Stimulated activated naive B cell treated with anti-CD40 and anti-IgM and Interleukin-4, amounts not matched to agents 10 μg/mL and 1 μg/mL and 100 μg/mL, for 72 hours (primary cell): Measurements from ENCODE around the gene PELI2.

ENCODE experiments used
- ATAC-seq, 2 donors: fragments of 150-1000 bp; cut with Tn5 transposase; replicated peaks; 2 replicates each; pipeline ENCODE4 v1.10.0; 2021; ENCODE audit warnings: moderate library complexity in 1 of 2
- DNase-seq: peaks from one replicate; pipeline ENCODE4 v3.0.0; 2021
- H3K27ac Mint-ChIP-seq: one replicate; pipeline ENCODE4 v1.8.0; 2022; ENCODE audit warnings: mild to moderate bottlenecking, mixed read lengths
- H3K27me3 Mint-ChIP-seq, 2 donors: one replicate each; pipeline ENCODE4 v1.8.0; 2022; ENCODE audit warnings: mixed read lengths in 2 of 2
- H3K36me3 Mint-ChIP-seq, 2 donors: one replicate each; pipeline ENCODE4 v1.8.0; 2022; ENCODE audit warnings: mixed read lengths in 2 of 2, mild to moderate bottlenecking in 1 of 2
- H3K4me1 Mint-ChIP-seq, 2 donors: one replicate each; pipeline ENCODE4 v1.8.0; 2022; ENCODE audit warnings: mixed read lengths in 2 of 2, mild to moderate bottlenecking in 1 of 2
- H3K4me3 Mint-ChIP-seq, 2 donors: one replicate each; pipeline ENCODE4 v1.8.0; 2022; ENCODE audit warnings: mild to moderate bottlenecking in 2 of 2, mixed read lengths in 2 of 2, moderate library complexity in 1 of 2
- H3K9me3 Mint-ChIP-seq, 2 donors: one replicate each; pipeline ENCODE4 v1.8.0; 2022; ENCODE audit warnings: mixed read lengths in 2 of 2, mild to moderate bottlenecking in 1 of 2

The PELI2 gene

DNA sequence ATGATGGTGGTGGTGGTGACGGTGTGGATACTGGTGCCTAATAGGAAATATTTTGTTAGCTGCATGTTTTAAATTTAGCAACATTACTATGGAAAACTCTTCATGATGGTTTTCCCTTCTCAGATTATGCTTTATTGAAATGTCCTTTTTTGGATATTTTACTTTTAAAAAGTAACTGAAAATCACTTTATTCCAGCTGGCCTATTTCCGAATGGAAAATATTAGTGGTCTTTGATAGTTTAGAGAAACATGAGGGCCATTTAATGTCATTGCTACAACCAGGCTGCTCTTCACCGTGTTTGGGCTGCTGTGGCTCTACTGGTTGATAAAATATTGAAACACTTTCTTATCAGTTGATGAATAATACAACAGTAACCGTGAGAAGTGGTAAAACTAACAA, 64.2 kb downstream of the PELI2 start:
- Mint-ChIP-seq H3K27me3 (no peaks in the 10 kb centered on the region), H3K27ac (no peak overlapping the region), H3K4me3 (no peak overlapping the region), H3K9me3 (no peaks in the 10 kb centered on the region), H3K4me1 (peaks cover 8 to 21% of the 10 kb centered on the region in 2 donors), H3K36me3 (peaks cover 9 to 12% of the 10 kb centered on the region in 2 donors)
- ATAC-seq (no peak), DNase-seq (no peak)

DNA sequence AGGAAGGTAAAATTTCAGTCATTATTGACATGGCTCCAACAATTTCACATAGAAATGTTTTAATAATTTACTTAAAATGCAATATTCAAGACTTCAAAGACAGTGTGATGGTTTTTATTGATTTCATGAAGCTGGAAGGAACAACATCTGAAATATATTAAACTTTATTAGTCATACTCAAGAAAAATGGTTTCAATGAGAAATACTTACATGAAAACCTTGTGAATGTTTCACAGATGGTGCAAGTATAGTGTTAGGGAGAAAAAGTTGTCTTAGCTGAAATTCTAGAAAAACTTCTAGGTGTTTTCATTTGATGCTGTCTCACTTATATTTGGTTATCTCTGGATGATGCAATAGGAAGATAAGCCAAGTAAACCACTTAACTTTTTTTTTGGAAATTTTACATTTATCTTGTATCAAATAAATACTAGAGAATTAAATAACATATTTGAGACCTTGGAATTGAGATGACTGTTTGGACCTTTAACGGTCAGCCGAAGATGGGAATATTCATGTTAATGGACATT, 65.5 kb downstream of the PELI2 start:
- ATAC-seq (no peak), DNase-seq (no peak)
- H3K4me1 Mint-ChIP-seq, result peaks cover 8 to 21% of the 10 kb centered on the region in 2 donors
- no peak overlapping the region for H3K4me3 Mint-ChIP-seq
- no peaks in the 10 kb centered on the region for H3K27me3 Mint-ChIP-seq
- no peaks in the 10 kb centered on the region for H3K9me3 Mint-ChIP-seq
- H3K27ac Mint-ChIP-seq, result no peak overlapping the region
- peaks cover 9 to 15% of the 10 kb centered on the region in 2 donors for H3K36me3 Mint-ChIP-seq

- no peaks in the 10 kb centered on the region for H3K27me3 Mint-ChIP-seq
- H3K27ac Mint-ChIP-seq, result no peak overlapping the region
- no peak overlapping the region for H3K4me3 Mint-ChIP-seq
- DNase-seq (no peak), ATAC-seq (no peak)
- H3K4me1 Mint-ChIP-seq, result peaks cover 5% of the 10 kb centered on the region in 2 donors
- peaks cover 2 to 3% of the 10 kb centered on the region in 2 donors for H3K9me3 Mint-ChIP-seq
- H3K36me3 Mint-ChIP-seq, result peaks cover 6 to 9% of the 10 kb centered on the region in 2 donors
These were observed 67.8 kb downstream of the PELI2 start for GRCh38 chr14:56185992-56186391.

DNA sequence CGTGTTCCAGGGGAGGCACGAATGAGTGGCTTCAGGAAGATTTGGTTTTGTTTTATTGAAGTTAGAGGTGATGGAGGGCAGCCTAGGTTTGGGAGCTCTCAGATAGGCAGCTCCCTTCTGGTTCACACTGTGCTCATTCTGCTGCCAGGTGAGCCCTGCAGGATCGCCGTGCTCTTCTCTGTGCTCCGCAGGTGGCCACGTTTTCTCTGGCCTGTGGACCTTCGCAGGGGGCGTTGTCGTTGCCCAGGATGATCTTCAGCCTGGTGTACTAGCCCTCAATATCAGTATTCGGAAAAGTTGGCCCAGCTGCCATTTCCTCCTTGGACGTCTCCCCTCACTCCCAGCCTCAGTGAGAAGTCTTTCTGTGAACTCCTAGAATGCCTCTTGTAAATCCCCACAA, 69.5 kb downstream of the PELI2 start:
- Mint-ChIP-seq H3K4me1 (peaks cover 0 to 5% of the 10 kb centered on the region in 2 donors), H3K9me3 (peaks cover 2 to 3% of the 10 kb centered on the region in 2 donors), H3K36me3 (peaks cover 2 to 3% of the 10 kb centered on the region in 2 donors), H3K27ac (no peak overlapping the region), H3K27me3 (no peaks in the 10 kb centered on the region), H3K4me3 (no peak overlapping the region)
- DNase-seq, result no peak
- ATAC-seq, result no peak

DNA sequence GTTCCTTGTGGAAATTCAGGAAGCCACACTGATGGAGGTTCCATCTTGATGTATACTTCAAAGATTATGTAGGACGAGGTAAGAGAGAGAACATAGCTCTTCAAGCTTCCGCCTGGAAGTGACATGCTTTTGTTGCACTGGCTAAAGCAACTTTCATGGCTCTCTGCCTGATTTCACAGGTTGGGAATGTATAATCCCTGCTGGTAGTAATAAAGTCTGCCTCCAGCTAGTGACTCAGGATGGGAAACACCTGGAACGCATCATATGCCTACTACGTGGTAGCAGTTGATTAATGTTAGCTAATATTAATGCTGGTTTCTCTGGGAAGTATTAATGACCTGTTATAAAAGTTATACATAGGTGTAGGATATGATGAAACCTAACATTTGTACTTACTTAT, 71.1 kb downstream of the PELI2 start:
- DNase-seq, result no peak
- H3K9me3 Mint-ChIP-seq, result peaks cover 2 to 3% of the 10 kb centered on the region in 2 donors
- no peak for ATAC-seq

DNA sequence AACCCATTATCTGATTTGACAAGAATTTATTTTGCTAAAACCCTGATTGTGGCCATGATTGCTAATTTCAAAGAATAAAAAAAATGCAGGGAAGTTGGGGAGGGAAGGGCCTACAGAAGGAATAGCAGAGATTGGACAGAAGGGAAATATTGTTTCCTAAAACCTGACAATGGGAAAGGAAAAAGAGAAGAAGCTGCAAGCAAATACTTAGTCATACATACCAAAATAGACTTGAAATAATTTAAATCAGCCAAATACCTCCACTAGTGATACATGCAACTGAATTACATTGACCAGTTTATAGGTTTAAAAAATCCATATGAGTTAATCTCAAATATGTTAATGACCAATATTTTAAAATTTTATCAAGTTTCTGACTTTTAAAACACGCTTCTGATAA, 75.1 kb downstream of the PELI2 start:
- Mint-ChIP-seq H3K36me3 (peaks cover 0 to 2% of the 10 kb centered on the region in 2 donors), H3K27ac (no peak overlapping the region), H3K4me3 (no peak overlapping the region), H3K27me3 (no peaks in the 10 kb centered on the region), H3K4me1 (peaks cover 19 to 27% of the 10 kb centered on the region in 2 donors), H3K9me3 (peaks cover 2 to 3% of the 10 kb centered on the region in 2 donors)
- DNase-seq (no peak), ATAC-seq (no peak)

More for the DNA sequence above, 71.1 kb downstream of the PELI2 start:
- H3K36me3 Mint-ChIP-seq, result peaks cover 2 to 3% of the 10 kb centered on the region in 2 donors
- H3K27ac Mint-ChIP-seq, result no peak overlapping the region
- no peaks in the 10 kb centered on the region for H3K27me3 Mint-ChIP-seq
- H3K4me1 Mint-ChIP-seq, result peaks cover 7 to 8% of the 10 kb centered on the region in 2 donors
- no peak overlapping the region for H3K4me3 Mint-ChIP-seq

DNA sequence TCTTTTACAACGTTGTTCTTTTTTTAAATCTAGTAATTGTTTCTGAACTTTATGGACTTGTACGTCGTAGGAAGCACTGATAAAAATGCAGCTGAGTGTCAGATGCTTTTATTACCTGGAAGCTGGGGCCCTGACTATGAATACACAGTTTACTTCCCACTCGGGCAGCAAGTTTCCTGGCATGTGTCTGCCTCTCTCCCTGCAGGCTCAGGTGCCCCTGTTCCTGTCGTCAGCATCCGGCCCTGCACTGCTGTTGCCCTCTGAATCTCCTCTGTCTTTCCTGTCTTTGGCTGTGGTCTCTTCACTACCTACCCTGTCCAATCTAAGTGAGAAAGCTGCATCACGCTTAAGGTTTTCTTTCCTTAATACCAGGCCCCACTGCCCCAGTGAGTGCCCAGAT, 75.8 kb downstream of the PELI2 start:
- DNase-seq, result no peak
- peaks cover 2 to 3% of the 10 kb centered on the region in 2 donors for H3K9me3 Mint-ChIP-seq
- no peaks in the 10 kb centered on the region for H3K27me3 Mint-ChIP-seq
- H3K4me1 Mint-ChIP-seq, result peaks cover 19 to 27% of the 10 kb centered on the region in 2 donors
- H3K4me3 Mint-ChIP-seq, result no peak overlapping the region
- ATAC-seq, result no peak
- no peak overlapping the region for H3K27ac Mint-ChIP-seq
- H3K36me3 Mint-ChIP-seq, result peaks cover 0 to 2% of the 10 kb centered on the region in 2 donors

GRCh38 chr14:56195223-56195622, 77.0 kb downstream of the PELI2 start:
- Mint-ChIP-seq H3K36me3 (peaks cover 0 to 2% of the 10 kb centered on the region in 2 donors), H3K27ac (peak overlapping the region; percentile 65), H3K4me3 (peak overlapping the region; percentile 63 to 72), H3K27me3 (no peaks in the 10 kb centered on the region), H3K9me3 (peaks cover 2 to 3% of the 10 kb centered on the region in 2 donors), H3K4me1 (peaks cover 18 to 27% of the 10 kb centered on the region in 2 donors)
- DNase-seq (no peak), ATAC-seq (peak; percentile 29 to 46)

DNA sequence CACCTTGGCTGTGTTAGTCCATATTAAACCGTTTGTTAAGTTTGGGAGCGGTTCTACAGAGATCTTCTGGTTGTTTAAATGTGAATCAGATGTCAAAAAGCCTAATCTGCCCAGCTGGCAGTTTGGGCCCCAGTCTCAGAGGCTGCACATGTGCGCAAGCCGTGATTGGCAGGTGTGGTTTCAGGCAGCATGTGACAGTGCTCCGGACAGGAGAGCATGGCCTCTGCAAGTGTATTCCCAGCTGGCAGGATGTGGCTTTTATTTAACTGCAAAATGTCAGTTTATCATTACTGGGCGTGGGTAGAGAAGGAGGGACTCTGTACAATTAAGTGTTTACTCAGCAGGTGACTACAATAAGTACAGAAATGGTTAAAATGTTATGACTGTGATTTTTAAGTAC, 77.5 kb downstream of the PELI2 start:
- H3K4me3 Mint-ChIP-seq, result peak overlapping the region; percentile 63 to 72
- H3K9me3 Mint-ChIP-seq, result peaks cover 0 to 2% of the 10 kb centered on the region in 2 donors
- H3K36me3 Mint-ChIP-seq, result peaks cover 0 to 2% of the 10 kb centered on the region in 2 donors
- peak; percentile 97 to 98 for ATAC-seq
- no peaks in the 10 kb centered on the region for H3K27me3 Mint-ChIP-seq
- peak overlapping the region; percentile 65 for H3K27ac Mint-ChIP-seq
- peaks cover 16 to 27% of the 10 kb centered on the region in 2 donors for H3K4me1 Mint-ChIP-seq
- DNase-seq, result peak; percentile 49

- H3K36me3 Mint-ChIP-seq, result no peaks in the 10 kb centered on the region
- peak overlapping the region in 1 of 2 donors; percentile 63 for H3K4me3 Mint-ChIP-seq
- H3K4me1 Mint-ChIP-seq, result peaks cover 16 to 27% of the 10 kb centered on the region in 2 donors
- no peaks in the 10 kb centered on the region for H3K9me3 Mint-ChIP-seq
- H3K27ac Mint-ChIP-seq, result no peak overlapping the region
- DNase-seq (no peak), ATAC-seq (no peak)
- H3K27me3 Mint-ChIP-seq, result no peaks in the 10 kb centered on the region
These were observed 78.1 kb downstream of the PELI2 start for GRCh38 chr14:56196274-56196673.

GRCh38 chr14:56197150-56197549, 78.9 kb downstream of the PELI2 start:
- DNase-seq, result no peak
- Mint-ChIP-seq H3K4me1 (peaks cover 16 to 28% of the 10 kb centered on the region in 2 donors), H3K27me3 (no peaks in the 10 kb centered on the region), H3K4me3 (no peak overlapping the region), H3K36me3 (no peaks in the 10 kb centered on the region), H3K27ac (no peak overlapping the region), H3K9me3 (no peaks in the 10 kb centered on the region)
- ATAC-seq, result no peak

GRCh38 chr14:56198438-56198837, 80.2 kb downstream of the PELI2 start:
- H3K36me3 Mint-ChIP-seq, result no peaks in the 10 kb centered on the region
- no peak for ATAC-seq
- no peak for DNase-seq
- H3K27ac Mint-ChIP-seq, result no peak overlapping the region
- peaks cover 18 to 33% of the 10 kb centered on the region in 2 donors for H3K4me1 Mint-ChIP-seq
- H3K9me3 Mint-ChIP-seq, result no peaks in the 10 kb centered on the region
- no peaks in the 10 kb centered on the region for H3K27me3 Mint-ChIP-seq
- no peak overlapping the region for H3K4me3 Mint-ChIP-seq

GRCh38 chr14:56199095-56199981, 81.1 kb downstream of the PELI2 start:
- ATAC-seq, result no peak
- peaks cover 15 to 26% of the 10 kb centered on the region in 2 donors for H3K4me1 Mint-ChIP-seq

GRCh38 chr14:56199982-56200577, 81.9 kb downstream of the PELI2 start:
- Mint-ChIP-seq H3K27me3 (no peaks in the 10 kb centered on the region), H3K4me3 (no peak overlapping the region), H3K36me3 (no peaks in the 10 kb centered on the region), H3K4me1 (peaks cover 10 to 18% of the 10 kb centered on the region in 2 donors), H3K9me3 (no peaks in the 10 kb centered on the region), H3K27ac (no peak overlapping the region)
- ATAC-seq, result no peak
- no peak for DNase-seq

More at GRCh38 chr14:56199095-56199981, 81.1 kb downstream of the PELI2 start:
- DNase-seq, result no peak
- Mint-ChIP-seq H3K9me3 (no peaks in the 10 kb centered on the region), H3K27ac (no peak overlapping the region), H3K36me3 (no peaks in the 10 kb centered on the region), H3K27me3 (no peaks in the 10 kb centered on the region), H3K4me3 (no peak overlapping the region)
